ENCODE measurements around the gene CNIH2. TPM values are rescaled to one million over a fixed set of nuclear protein-coding genes. Genes with fewer than 3 reads are reported as not detected.
"Not testable (repeated sequence)": the region's sequence is repeated elsewhere in the genome, so short reads cannot be mapped to it uniquely, and the experiment has no call there.

CNIH2 gene
- total RNA-seq (2014; rRNA removed; shearing (Covaris generic)), result 8.4 and 10.8 TPM in 2 replicates

- no peak for DNase-seq (ENCODE audit: low spot score)
Measured at GRCh38 chr11:66277471-66278362, at the start of gene CNIH2. Gene CNIH2, plus strand, starts transcription at chr11:66278175. Its CDS starts 282 bp downstream, at chr11:66278457.

- DNase-seq (ENCODE audit: low spot score), result no peak
Measured at GRCh38 chr11:66228521-66228920, 49.5 kb upstream of the CNIH2 start.

GRCh38 chr11:66230156-66230555 lies 47.8 kb upstream of the CNIH2 start:
- DNase-seq (ENCODE audit: low spot score), result no peak

GRCh38 chr11:66230978-66231377 lies 47.0 kb upstream of the CNIH2 start:
- DNase-seq (ENCODE audit: low spot score), result no peak

DNA sequence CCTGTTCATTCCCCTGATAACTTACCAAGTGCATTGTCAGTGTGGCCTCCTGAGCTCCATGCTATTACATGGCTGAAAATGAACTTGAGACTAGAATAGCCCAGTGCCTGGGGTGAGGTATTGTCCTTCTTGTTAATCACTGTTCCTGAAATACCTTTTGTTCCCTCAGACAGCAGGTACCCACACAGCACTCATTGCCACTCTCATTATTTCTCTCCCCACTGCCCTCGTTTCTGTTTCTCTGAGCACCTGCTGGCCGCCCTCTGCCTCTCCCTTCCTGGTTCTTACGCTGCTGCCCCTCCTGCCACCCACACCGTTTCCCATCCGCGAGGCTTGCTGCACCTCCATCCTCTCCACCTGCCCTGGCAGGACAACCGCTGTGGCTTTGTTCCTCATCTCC lies 46.4 kb upstream of the CNIH2 start:
- DNase-seq (ENCODE audit: low spot score), result no peak

DNA sequence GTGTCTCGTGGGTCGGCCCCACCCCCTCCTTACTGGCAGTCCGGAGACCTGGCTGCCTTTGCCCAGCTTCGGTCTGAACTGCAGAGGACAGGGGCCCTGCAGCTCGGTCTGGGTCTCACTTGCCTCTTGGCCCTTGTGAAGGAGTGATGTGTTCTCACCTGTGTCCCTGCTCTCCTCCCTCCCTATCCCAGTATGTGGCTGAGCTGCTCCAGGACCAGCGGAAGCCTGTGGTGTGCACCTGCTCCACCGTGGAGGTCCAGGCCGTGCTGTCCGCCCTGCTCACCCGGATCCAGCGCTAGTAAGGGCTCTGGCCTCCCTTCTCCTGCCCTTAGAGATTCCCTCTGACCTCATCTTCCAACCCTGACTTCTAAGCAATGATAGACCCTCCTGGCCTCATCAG lies 45.2 kb upstream of the CNIH2 start:
- DNase-seq (ENCODE audit: low spot score), result no peak

- no peak for DNase-seq (ENCODE audit: low spot score)
Measured at GRCh38 chr11:66233301-66233700, 44.7 kb upstream of the CNIH2 start.

- DNase-seq (ENCODE audit: low spot score), result no peak
Measured at GRCh38 chr11:66235141-66235540, 42.8 kb upstream of the CNIH2 start.

- DNase-seq (ENCODE audit: low spot score), result no peak
Measured at GRCh38 chr11:66237867-66238266, 40.1 kb upstream of the CNIH2 start.

GRCh38 chr11:66238786-66239413 lies 39.1 kb upstream of the CNIH2 start:
- no peak for DNase-seq (ENCODE audit: low spot score)

DNA sequence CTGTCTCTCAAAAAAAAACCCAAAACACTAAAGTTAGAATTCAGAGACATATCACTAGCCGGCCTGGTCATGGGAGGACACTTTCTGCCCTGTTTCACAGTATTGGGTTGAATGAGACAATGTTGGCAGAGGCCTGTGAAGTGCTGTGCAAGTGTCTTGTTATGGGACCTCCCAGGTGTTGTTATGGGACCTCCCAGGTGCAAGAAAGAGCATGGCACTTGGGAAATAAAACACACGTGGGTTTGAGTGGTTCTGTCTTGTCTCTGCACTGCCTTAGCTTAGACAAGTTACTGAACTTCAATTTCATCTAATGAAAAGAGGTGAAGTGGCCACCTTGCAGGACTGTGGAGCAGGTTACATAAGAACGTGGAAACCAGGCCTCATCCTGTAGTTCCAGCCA lies 38.5 kb upstream of the CNIH2 start:
- DNase-seq (ENCODE audit: low spot score), result no peak

DNA sequence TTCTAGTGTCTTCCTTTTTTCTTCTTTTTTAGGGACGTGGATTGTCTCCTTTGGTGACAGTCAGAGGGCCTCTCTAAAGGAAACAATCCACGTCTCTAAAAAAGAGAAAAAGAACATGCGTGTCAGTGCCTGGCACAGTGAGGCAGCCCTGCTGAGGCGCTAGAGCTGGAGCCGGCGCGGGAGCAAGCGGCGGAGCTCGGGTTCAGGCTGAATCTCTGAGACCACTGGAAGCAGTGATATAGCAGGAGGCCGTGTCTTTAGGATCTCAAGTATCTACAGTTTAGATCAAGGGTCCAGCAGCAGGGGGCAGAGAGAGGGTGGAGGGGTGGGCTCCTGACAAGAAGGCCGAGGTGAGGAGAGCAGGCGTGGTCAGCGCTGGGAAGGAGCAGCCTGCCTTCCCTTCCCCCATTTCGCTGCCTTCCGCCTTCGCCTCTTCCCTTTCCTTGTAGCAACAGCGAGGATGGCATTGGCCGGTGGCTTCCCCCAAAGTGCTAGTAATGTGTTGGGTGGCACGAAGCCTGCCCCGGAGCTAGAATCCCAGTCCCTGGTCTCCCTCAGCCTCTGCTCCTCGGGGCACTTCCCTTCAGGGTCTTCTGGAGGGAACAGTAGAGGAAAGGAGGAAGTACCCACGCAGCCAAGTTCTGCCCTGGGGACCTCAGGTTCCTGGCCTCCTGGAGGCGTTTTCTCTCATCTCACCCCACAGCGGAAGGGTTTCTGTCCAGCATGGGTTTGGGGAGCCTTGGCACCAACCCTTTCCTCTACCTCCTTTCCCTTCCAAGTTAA lies 37.8 kb upstream of the CNIH2 start:
- DNase-seq (ENCODE audit: low spot score), result no peak

DNA sequence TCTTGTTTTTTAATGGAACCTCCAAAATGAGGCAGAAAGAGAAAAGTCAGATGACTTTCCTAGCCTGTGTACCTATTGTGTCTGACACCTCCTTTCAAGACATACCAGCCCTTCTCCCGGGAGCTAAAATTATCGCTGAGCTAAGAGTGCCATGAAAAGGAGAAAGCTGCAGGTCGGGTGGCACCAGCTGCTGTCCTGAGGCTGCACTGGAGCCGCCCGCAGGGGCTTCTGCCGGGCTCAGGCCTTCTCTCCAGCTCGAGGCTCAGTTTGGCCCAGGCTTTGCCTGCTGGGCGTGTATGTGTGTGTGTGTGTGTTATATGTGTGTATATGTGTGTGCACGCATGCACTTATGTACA lies 37.2 kb upstream of the CNIH2 start:
- DNase-seq (ENCODE audit: low spot score), result no peak

- no peak for DNase-seq (ENCODE audit: low spot score)
Measured at GRCh38 chr11:66242095-66242765, 35.7 kb upstream of the CNIH2 start.

DNA sequence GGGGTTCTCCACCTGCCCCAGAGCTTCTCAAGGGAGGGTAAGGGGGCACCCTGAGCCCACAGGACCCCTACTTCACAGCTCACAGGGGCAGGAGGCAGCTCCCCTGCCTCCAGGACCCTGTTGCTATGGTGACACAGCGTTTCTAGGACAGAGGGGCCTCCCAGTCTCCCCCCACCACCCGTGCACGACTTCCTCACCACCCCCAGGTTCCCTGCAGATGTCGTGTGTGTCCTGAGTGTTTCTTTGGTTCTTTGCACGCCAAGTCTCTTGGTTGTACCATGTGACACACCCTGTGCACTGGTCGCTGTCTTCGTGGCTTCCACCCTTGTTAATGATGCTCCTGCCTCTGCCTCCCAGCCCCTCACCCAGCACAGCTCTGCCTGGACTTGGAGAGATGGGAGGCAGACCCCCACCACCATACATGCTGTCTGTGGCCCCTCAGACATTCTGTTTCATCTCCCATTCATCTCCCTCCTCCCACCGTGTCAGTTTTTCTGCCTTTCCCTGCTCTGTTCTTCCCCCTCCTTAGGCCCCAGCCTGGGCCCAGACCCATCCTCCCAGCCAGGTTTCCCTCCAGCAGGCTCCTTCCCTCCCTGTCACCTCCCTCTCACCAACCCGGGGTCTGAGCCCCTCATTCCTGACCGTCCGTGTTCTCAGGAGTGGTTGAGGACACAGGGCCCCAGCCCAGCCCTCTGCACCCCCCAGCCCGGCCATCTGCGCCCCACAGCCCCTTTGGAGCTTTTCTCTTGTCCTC lies 34.0 kb upstream of the CNIH2 start:
- DNase-seq (ENCODE audit: low spot score), result no peak

GRCh38 chr11:66247295-66247694 lies 30.7 kb upstream of the CNIH2 start:
- DNase-seq (ENCODE audit: low spot score), result no peak

GRCh38 chr11:66247801-66248200 lies 30.2 kb upstream of the CNIH2 start:
- DNase-seq (ENCODE audit: low spot score), result no peak

DNA sequence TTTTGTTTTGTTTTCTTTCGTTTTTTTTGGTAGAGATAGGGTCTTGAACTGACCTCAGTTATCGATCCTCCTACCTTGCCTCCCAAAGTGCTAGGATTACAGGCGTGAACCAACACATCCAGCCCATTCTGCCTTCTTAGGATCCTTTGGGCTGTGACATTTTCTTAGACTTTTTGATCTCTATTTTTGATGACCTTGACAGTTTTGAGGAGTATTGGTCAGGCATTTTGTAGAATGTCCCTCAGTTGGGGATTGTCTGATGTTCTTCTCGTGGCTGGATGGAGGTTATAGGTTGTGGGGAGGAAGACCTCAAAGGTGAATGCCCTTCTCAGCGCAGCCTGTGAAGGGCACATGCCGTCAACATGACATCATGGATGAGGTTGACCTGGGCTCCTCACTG lies 29.1 kb upstream of the CNIH2 start:
- DNase-seq (ENCODE audit: low spot score), result no peak

- DNase-seq (ENCODE audit: low spot score), result no peak
Measured at GRCh38 chr11:66251809-66252208, 26.2 kb upstream of the CNIH2 start.

DNA sequence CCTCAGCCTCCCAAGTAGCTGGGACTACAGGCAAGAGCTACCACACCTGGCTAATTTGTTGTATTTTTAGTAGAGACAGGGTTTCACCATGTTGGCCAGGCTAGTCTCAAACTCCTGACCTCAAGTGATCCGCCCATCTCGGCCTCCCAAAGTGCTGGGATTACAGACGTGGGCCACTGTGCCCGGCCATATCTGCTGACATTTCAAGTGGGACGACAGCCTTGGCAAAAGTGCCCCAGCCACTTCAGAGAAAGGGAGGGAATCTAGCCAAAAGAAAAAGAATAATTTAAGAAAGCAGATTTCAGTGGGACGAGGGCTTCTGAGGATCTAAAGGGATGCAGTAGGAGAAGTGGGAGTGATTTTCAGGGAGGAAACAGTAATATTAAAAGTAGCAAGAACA lies 24.9 kb upstream of the CNIH2 start:
- not testable (repeated sequence) for DNase-seq (ENCODE audit: low spot score)

DNA sequence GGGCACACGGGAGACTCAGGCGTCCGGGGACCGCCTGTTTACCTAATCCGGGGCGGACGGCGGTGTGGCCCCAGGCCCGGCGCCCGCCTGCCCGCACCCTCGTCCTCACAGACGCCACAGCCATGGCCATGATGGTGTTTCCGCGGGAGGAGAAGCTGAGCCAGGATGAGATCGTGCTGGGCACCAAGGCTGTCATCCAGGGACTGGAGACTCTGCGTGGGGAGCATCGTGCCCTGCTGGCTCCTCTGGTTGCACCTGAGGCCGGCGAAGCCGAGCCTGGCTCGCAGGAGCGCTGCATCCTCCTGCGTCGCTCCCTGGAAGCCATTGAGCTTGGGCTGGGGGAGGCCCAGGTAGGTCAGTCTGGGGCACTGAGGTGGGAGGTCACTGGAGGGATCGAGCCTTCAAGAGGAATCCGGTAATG lies 19.5 kb upstream of the CNIH2 start:
- DNase-seq (ENCODE audit: low spot score), result no peak

All from H4 (cell line).